Daoy (cell line): ENCODE results near the gene TAF1B. TPM values are rescaled to one million over a fixed set of nuclear protein-coding genes. Genes with fewer than 3 reads are reported as not detected.

Experiments used
- DNase-seq: peaks from one replicate; pipeline ENCODE4 v3.0.0-alpha.2; 2015; ENCODE audit warnings: low read depth
- total RNA-seq: library from RNA; depleted of rRNA; stranded (reverse); fragments of >200 nt; shearing (Covaris generic); gene quantifications from 2 replicates; pipeline ENCODE4 v1.2.3, GENCODE V29; 2014

The TAF1B gene
- total RNA-seq, 1 experiment from 2014 or later = 47.2 TPM

GRCh38 chr2:9964334-9964980, 121.2 kb downstream of the TAF1B start:
- DNase-seq = no peak

- no peak for DNase-seq
Measured at GRCh38 chr2:9965119-9965822, 122.0 kb downstream of the TAF1B start.

- DNase-seq = no peak
Measured at GRCh38 chr2:9966491-9967022, 123.3 kb downstream of the TAF1B start.

- DNase-seq = peak; percentile 49
Measured at GRCh38 chr2:9967053-9967775, 123.9 kb downstream of the TAF1B start.

- DNase-seq = no peak
Measured at GRCh38 chr2:9968553-9969497, 125.6 kb downstream of the TAF1B start.

- DNase-seq = no peak
Measured at GRCh38 chr2:9970200-9971044, 127.1 kb downstream of the TAF1B start.

GRCh38 chr2:9971105-9971818, 128.0 kb downstream of the TAF1B start:
- DNase-seq = no peak

- no peak for DNase-seq
Measured at GRCh38 chr2:9971890-9972289, 128.6 kb downstream of the TAF1B start.

- peak; percentile 79 for DNase-seq
Measured at GRCh38 chr2:9972621-9973479, 129.6 kb downstream of the TAF1B start.

GRCh38 chr2:9973690-9974089, 130.4 kb downstream of the TAF1B start:
- peak; percentile 33 for DNase-seq

- DNase-seq = no peak
Measured at GRCh38 chr2:9974343-9974742, 131.1 kb downstream of the TAF1B start.

- no peak for DNase-seq
Measured at GRCh38 chr2:9975328-9975727, 132.1 kb downstream of the TAF1B start.

- DNase-seq = peak; percentile 94
Measured at GRCh38 chr2:9975805-9976447, 132.7 kb downstream of the TAF1B start.

- no peak for DNase-seq
Measured at GRCh38 chr2:9979977-9980376, 136.7 kb downstream of the TAF1B start.

GRCh38 chr2:9980520-9980919, 137.2 kb downstream of the TAF1B start:
- DNase-seq = no peak

- no peak for DNase-seq
Measured at GRCh38 chr2:9981655-9982054, 138.4 kb downstream of the TAF1B start.

- peak; percentile 39 for DNase-seq
Measured at GRCh38 chr2:9982248-9982647, 139.0 kb downstream of the TAF1B start.

GRCh38 chr2:9982891-9983290, 139.6 kb downstream of the TAF1B start:
- no peak for DNase-seq
